Esophagus squamous epithelium (tissue), 4 donors: ENCODE data around the gene SLC15A5.

ENCODE experiments used
- CTCF ChIP-seq, 6 experiments: fragments of 450-650 bp in 4 of 6; fragments of 200-600 bp in 2 of 6; sonication (generic) in 2 of 6; IDR thresholded peaks; one replicate each; pipeline ENCODE4 v1.5.1; 2016 to 2019; ENCODE audit warnings: antibody characterized with exemption in 6 of 6, mild to moderate bottlenecking in 4 of 6, moderate library complexity in 4 of 6
- POLR2A ChIP-seq, 4 donors: fragments of 450-650 bp; IDR thresholded peaks; one replicate each; pipeline ENCODE4 v1.6.1; 2017; ENCODE audit warnings: antibody characterized with exemption in 4 of 4, mild to moderate bottlenecking in 4 of 4, moderate library complexity in 3 of 4

- TF ChIP-seq CTCF (IDR thresholded peaks at IDR 0.05) = no peak
- TF ChIP-seq POLR2A (IDR thresholded peaks at IDR 0.05) = no peak
These were observed 47.3 kb upstream of the SLC15A5 start for GRCh38 chr12:16324772-16325171.
